Neural cell (in vitro differentiated cells): Measurements from ENCODE around the gene TPT1.

ENCODE experiments used
- CTCF ChIP-seq: fragments of 450-650 bp; IDR thresholded peaks from 2 replicates; pipeline ENCODE4 v1.5.1; 2014; ENCODE audit warnings: antibody characterized with exemption, mild to moderate bottlenecking, moderate library complexity; ENCODE audit not compliant: poor library complexity, severe bottlenecking
- EP300 ChIP-seq: fragments of 450-650 bp; conservative IDR thresholded peaks from 2 replicates; pipeline ENCODE4 v1.6.1; 2014; ENCODE audit warnings: antibody characterized with exemption, mild to moderate bottlenecking, moderate library complexity; ENCODE audit not compliant: poor library complexity, severe bottlenecking
- EZH2 ChIP-seq: fragments of 200-600, 300-800 bp; shearing (Covaris generic), sonication (generic); IDR thresholded peaks from 2 replicates; pipeline ENCODE4 v1.6.1; 2014; ENCODE audit warnings: antibody characterized with exemption, low read length, borderline replicate concordance, mild to moderate bottlenecking; ENCODE audit not compliant: insufficient read depth, poor library complexity, severe bottlenecking
- RAD21 ChIP-seq: fragments of 450-650 bp; conservative IDR thresholded peaks from 2 replicates; pipeline ENCODE4 v1.6.1; 2014; ENCODE audit warnings: antibody characterized with exemption, mild to moderate bottlenecking, moderate library complexity
- SMC3 ChIP-seq: fragments of 450-650 bp; conservative IDR thresholded peaks from 2 replicates; pipeline ENCODE4 v1.6.1; 2014; ENCODE audit warnings: antibody characterized with exemption, mild to moderate bottlenecking, moderate library complexity; ENCODE audit not compliant: poor library complexity

GRCh38 chr13:45341034-45341798, at the start of gene TPT1:
- TF ChIP-seq CTCF, result no peak
- no peak for TF ChIP-seq SMC3
- peak; percentile 79 for TF ChIP-seq EP300
- no peak for TF ChIP-seq EZH2
- no peak for TF ChIP-seq RAD21
